Pons (tissue), 1 donor: ENCODE measurements around the gene DGKI.

Experiments
- DNase-seq: peaks from one replicate; pipeline ENCODE4 v3.0.0-alpha.2; 2016; ENCODE audit warnings: low spot score

The DGKI gene

DNA sequence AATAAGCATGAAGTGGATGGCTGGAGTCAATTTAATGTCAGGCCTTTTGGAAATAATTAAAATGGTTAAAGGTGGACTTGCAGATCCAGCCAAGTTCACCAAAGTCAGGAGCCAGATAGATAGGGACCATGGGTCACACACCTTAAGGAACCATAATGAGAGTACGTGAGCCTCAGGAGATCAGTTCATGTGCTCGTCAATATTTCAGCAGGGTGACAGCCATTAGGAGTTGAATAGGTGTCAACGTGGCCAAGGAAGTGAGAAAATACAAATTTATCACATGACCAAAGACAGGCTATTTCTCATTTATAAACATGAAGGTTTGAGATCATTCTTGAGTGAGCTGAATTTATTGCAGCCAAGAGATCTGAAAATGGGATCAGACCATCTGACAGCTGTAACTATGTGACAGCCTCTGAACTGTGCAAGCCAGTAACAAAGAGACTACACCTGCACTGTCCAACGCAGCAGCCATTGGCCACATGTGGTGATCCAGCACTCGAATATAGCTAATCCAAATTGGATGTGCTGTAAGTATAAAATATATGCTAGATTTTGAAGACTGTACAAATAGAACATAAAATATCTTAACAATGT is 253.6 kb downstream of the DGKI start:
- DNase-seq: no peak

DNA sequence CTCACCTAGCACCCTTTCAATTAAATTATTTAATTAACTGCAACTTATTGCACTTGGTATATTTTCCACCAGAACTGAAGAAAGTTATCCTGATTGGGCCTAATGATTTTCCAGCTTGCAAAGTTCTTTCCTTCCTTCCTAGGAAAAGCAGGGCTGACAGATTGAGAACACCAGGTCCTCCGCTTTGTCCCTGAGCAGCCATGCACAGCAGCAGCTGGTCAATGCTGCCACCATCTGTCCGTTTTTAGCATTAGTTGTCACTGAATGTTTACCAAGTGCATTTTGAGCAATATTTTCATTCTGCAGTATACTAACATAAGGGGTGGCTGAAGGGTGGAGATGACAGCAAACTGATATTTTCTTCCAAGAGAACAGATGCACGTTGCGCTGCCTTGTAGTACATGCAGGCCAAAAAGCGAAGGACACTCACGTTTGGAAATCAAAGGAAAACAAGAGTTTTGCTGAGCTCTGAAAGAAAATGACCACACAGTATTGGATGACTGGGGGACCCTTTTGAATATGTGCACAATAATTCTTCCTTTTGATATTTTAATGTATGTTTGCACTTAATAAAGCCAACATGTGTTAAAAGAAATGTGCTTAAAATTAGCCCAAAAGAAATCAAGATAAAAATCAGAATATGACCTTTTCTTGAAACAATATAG is 254.4 kb downstream of the DGKI start:
- peak; percentile 76 for DNase-seq

- no peak for DNase-seq
Observed at GRCh38 chr7:137591421-137591837, 255.3 kb downstream of the DGKI start.

GRCh38 chr7:137590756-137591305 is 255.9 kb downstream of the DGKI start:
- DNase-seq: peak; percentile 34

DNA sequence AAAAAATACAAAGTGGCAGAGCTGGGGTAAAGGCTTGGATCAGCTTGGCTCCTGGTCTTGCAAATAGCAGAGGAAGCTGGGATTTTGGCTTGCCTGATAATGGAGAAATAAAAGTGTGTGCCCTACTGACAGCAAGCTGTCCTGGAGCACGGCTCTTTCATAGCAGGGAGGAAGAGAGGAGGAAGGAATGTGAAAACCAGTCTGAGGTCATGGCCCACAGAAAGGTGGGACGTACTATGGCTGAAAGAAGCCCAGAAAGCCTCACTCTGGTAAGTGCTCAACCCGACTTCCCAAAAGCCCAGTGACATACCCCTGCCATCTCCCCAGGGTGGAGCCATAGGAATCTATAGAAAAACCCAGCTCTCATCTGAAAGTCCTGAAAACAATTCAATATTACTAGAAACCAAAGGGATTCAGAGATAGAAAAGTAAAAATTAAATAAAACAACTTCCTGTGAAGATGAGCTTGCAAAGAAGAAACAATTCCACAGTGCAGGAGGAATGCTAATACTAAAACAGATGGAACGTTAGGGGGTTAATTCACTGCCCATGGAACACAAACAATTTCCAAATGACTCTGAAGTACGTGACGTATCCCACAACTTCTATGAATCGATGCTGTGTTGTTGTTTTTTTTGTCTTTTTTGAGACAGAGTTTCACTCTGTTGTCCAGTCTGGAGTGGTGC is 256.6 kb downstream of the DGKI start:
- no peak for DNase-seq

- no peak for DNase-seq
Observed at GRCh38 chr7:137587326-137587725, 259.4 kb downstream of the DGKI start.

DNA sequence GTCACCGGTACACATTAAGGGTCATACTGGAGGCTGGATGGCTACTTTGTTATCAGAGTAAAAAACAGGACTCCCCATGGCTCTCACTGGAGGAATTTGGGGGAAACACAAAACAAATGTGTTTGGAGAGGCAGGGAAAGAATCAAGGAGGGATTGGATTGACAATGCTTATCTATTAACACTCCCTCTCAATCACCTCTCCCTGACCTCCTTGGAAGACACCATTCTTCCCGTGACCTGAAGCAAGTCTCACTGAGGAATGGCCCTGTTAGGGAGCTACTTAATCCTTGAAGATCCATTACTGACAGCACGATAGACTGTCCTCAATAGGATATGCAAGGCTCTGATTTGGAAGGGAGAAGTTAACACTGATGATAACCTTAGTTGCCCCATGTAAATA is 261.2 kb downstream of the DGKI start:
- DNase-seq: no peak

- DNase-seq: no peak
Observed at GRCh38 chr7:137583172-137583571, 263.6 kb downstream of the DGKI start.

GRCh38 chr7:137579913-137580640 is 266.7 kb downstream of the DGKI start:
- no peak for DNase-seq

- no peak for DNase-seq
Observed at GRCh38 chr7:137578541-137578940, 268.2 kb downstream of the DGKI start.

DNA sequence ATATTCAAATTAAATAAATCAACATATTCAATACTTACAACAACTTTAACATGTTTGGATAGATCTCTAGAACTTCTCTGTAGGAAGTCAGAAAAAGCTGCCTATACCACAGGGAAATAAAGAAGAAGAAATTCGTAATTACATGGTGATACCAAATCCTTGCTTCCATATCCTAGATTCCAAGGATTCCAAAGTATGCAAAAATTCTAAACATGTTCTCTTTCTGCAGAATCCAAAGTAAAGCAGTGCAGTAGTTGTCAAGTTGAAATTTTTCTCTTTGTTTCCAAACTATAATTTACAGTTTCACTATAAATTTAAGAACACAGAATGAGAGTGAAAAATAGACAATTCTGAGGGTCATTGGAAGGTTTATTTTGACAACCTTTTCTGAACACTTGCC is 269.6 kb downstream of the DGKI start:
- no peak for DNase-seq

- DNase-seq: no peak
Observed at GRCh38 chr7:137576481-137576880, 270.3 kb downstream of the DGKI start.

DNA sequence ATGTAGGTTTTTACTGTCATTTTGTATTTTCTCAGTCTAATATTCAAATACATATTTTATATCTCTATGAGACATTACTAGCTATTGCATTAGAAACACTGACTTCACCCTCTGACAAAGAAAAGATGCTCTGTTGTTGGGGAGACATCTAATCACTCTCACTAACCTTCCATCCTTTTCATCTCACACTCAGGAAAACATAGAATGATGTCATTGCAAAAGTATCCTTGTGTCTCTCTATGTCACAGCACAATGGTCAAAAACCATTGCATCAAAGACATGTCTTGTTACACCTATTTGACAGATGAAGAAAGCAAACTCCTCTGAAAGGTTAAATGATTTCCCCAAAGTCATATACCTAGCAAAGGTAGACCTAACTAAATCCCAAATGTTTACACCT is 272.0 kb downstream of the DGKI start:
- no peak for DNase-seq

DNA sequence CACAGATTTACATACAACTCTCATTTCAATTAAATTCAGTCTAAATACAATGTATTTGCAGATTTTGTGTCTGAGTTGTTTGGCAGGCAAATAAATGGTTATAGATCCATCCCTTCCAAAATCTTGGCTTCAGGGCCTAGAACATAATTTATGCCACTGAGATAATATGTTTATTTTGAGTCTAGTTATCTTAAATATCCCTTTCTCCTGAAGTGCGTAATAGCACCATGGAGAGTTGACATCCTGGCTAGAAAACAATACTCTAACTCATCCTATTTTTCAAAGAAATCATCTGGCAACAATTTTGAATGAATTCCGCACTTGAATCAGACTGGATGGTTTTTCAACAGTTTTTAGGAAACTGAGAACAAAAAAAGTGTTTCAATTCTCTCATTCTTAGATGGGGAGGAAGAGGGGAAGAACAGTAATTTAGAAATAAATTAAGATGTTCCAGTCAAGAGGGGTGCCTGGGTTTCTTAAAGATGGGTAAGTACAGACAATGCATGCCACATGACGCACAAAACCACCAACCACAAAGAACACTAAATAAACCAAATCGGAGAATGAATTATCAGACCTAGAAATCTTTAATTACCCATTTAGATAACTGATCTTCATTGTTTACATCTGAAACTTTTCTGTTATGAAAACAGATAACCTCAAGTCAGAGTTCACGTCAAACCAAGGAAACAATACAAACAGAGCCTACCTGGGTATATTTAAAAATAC is 274.6 kb downstream of the DGKI start:
- DNase-seq: no peak

DNA sequence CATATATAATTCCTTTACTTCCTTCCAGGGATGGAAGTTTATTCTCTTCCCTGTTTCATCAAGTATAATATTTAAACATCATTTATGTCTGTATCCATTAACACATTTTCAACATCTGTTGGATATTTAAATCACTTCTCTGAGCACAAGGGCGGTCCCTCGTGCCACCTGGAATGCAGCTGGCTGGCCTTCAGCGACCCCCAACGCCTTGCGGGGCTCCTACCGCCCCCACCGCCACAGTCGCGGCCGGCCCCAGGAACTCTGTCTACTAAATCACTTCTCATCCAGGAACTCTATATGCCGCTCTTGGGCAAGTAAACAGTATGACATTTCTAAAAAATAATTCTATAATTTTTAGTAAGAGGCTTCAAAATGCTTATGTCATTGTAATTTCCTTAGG is 282.1 kb downstream of the DGKI start:
- no peak for DNase-seq

- DNase-seq: no peak
Observed at GRCh38 chr7:137563981-137564380, 282.8 kb downstream of the DGKI start.

DNA sequence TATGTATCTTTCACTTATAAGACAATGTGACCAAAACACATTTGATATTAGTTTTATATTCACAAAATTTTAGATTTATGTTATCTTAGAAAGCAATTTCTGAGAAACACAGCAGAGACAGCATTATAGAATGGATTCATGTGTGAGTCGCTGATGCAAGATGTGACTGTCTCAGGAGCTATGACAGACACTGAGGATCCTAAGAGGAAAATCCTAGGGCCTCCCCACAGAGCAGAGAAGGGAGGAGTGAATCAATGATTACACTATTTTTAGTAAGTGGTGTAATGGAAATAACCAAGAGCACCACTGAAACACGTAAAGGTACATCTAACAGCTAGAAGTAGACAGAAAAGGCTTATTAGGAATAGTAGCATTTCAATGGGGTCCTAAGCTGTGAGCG is 299.3 kb downstream of the DGKI start:
- DNase-seq: no peak

DNA sequence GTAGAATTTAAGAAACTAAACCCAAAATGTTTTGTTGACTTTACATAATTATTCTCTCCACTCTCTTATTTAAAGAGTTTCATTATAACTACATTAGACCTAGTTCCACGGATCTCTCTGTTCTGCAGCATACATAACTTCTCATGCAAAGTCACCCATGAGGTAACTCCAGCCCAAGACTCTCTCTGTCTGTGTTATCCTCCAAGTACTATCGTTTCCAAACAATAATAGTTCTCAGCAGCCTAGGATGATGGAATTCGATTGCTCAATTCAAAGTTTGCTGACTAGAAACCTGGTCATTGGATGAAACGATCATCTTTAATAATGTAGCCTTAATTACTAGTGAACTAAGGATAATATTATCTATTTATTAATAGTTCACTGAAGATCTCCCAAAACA is 300.1 kb downstream of the DGKI start:
- no peak for DNase-seq

DNA sequence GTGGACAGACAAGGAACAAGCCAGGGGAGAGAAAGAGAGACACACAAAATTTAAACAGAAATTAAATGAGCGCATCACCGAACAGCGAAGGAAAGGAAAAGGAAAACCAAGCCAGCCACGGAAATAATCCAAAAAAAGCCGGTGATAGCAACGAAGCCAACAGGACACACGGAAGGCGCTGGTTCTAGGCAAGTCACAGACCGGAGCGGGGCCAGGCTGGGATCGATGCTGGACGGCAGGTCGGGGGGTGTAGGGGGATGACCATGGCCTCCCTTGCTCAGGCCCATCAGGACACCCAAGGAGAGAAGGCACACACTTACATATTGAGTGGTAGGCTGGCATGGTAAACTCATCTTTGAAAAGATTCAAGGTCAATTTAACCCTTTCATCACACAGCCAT is 300.8 kb downstream of the DGKI start:
- no peak for DNase-seq

DNA sequence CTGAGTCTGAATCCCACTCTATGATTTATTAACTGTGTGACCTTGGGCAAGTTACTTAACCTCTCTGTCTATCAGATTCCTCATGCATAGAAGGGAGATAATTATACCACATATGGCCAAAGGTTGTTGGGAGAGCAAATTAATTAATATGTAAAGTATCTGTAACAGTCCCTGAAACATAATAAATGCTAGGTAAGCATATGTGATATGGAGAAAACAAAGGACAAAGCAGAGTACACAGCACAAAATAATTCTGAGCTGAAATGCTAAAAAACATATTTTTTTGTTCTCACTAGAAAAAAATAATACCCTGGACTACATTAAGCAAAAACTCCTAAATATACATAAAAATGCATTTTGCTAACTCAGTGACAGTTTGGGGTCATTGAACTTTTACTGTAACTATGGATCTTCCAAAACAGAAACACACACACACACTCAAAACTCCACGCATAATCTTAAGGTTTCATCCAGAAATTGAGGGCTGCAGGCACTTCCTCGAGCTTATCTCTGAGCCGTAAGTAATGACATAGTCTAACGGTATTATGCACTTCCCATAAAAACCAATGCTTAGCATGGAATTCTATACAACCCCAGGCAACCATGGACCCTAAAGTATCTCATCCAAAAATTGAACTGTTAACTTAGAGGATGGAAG is 301.6 kb downstream of the DGKI start:
- DNase-seq: no peak

- DNase-seq: no peak
Observed at GRCh38 chr7:137544453-137545058, 302.2 kb downstream of the DGKI start.
